ENCODE data around the gene KLK5. TPM values are rescaled to one million over a fixed set of nuclear protein-coding genes. Genes with fewer than 3 reads are reported as not detected.
"Not testable (repeated sequence)": the region's sequence is repeated elsewhere in the genome, so short reads cannot be mapped to it uniquely, and the experiment has no call there.

The KLK5 gene
- polyA plus RNA-seq, 4 donors = 1.0 to 3.5 (median 1.8) TPM

DNA sequence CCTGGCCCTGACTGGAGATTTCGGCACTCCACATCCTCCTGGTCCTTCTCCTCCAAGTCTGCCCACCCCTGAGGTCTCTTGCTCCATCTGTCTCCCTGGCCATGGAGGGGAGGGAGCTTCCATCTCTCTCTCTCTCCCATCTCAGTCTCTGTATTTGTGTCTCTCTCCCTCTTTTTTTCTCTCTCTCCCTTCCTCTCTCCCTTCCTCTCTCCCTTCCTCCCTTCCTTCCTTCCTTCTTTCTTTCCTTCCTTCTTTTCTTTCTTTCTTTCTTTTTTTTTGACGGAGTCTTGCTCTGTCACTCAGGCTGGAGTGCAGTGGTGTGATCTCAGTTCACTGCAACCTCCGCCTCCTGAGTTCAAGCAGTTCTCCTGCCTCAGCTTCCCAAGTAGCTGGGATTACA, 17.0 kb upstream of the KLK5 start:
- not testable (repeated sequence) for DNase-seq (ENCODE audit: low read depth in 4 of 4, low spot score in 3 of 4)

DNA sequence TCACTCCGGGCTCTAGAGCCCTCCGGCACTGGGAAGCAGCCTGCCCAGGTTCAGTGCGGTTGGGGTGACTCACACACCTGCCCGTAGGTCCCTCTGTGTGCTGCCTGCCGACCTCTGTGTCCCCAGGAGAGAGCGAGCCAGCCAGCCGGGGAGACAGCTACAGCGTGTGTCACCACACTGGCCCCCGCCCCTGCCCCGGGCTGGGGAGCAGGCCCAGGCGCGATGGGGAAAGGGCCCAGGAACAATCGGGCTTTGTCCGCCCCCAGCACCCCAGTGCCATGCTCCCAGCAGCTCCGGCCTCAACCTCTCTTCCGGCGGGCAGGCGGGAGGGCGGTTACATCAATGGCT, 16.5 kb upstream of the KLK5 start, which contains the start of gene KLK6:
TSS of gene KLK6 (minus strand) at position 179 of the 348 bp plus-strand sequence. CDS start 1,487 bp downstream, outside the sequence.
- no peak for DNase-seq (ENCODE audit: low read depth in 4 of 4, low spot score in 3 of 4)

DNA sequence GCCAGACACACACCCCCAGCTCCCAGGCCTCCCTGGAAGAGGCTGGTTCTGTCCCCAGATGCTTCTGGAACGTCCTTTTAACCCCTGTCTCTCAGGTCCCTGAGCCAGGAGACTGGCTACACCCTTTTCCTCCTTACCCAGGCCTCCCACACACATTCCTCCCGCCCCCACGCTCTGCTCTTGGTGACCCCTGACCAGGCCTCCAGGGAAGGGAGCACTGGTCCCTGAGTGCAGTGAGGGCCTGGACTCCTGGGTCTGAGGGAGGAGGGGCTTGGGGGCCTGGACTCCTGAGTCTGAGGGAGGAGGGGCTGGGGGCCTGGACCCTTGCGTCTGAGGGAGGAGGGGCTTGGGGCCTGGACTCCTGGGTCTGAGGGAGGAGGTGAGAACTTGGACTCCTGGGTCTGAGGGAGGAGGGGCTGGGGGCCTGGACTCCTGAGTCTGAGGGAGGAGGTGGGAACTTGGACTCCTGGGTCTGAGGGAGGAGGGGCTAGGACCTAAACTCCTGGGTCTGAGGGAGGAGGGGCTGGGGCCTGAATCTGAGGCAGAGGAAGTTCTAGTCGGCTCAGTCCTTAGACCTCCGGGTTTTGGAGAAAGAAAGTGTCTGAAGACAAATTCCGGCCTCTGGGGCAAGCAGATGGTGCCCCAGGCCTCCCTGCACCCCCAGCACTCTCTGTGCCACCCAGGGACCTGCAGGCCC, 16.0 kb upstream of the KLK5 start:
- no peak for DNase-seq (ENCODE audit: low read depth in 4 of 4, low spot score in 3 of 4)

DNA sequence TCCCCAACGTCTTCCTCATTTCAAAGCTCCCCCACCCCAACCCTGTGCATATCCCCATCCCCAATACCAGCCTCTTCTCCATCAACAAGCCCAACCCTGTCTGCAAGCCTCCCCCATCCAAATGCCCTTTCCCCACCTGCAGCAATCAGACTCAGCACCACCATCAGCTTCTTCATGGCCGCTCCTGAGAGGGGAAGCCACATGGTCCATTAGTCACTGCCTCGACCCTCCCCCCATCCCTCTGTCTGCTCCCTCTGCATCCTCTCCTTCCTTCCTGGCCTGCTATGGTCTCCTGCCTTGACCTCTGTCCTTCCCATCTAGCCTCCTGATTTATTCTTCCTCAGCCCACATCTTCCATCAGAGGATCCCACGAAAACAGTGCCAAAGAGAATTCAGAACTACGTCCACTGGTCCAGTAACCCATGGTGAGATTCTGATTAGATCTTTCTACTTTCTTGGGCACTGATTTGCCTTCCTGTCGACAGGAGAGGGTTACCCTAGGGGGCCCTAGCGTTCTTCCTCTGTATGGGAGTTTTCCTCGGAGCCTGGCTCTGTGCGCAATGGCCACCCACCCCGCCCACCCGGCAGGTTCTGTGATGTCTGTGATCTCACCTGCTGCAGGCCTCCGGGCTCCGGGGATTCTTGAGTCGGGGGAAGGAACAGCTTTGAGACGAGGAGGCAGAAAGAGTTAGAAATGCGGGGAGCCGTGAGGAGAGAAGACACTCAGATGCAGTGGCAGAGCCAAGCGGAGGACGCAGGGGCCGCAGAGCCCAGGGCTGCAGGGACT, 15.3 kb upstream of the KLK5 start:
- no peak for DNase-seq (ENCODE audit: low read depth in 4 of 4, low spot score in 3 of 4)

DNA sequence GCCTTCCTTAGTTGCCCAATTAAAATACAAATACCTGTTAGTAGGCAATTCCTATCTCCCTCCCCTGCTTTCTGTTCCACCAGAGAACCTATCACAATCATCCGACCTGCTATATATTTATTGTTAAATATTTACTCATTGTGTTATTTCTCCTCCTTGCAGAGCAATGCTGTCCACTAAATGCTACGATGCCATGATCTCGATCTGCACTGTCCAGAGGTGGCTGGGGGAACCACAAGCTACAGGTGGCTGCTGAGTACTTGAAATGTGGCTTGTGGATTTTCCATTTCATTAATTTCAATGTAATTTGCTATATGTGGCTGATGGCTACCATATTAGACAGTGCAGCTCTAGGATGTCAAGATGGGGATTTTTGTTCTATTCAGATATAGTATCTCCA, 11.4 kb upstream of the KLK5 start:
- DNase-seq (ENCODE audit: low read depth in 4 of 4, low spot score in 3 of 4) = no peak

DNA sequence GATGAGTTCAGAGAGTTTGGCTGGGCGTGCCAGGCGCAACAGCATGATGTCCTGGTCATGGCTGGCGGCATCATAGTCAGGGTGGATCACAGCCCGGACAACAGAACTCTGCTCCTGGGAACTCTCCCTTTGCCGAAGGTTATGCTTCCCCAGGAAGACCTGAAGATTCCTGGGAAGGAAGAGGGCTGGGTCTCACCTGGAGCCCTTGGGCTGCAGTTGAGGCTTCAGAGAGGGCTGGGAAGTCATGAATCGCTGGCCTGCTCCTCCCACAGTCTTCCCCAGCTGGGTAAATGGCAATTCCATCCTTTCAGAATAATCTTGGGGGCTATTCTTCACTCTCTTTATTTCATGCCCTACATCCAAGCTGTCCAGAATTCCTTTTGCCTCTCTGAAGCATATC, 10.5 kb upstream of the KLK5 start:
- DNase-seq (ENCODE audit: low read depth in 4 of 4, low spot score in 3 of 4) = no peak

DNA sequence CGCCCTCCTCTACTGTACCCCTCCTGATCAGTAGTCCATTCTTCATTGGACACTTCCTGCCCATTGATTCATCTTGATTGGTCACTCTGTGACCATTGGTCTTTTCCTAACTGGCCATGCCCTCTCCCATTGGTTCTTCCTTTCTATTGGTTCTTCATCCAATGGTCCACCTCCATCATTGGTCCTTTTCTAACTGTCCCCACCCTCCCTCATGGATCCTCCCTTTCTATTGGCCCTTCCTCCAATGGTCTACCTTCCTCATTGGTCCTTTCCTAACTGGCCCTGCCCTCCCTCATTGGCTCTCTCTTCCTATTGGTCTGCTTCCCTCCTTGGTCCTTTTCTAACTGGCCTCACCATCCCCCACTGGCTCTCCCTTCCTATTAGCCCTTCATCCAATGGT, 9.4 kb upstream of the KLK5 start:
- DNase-seq (ENCODE audit: low read depth in 4 of 4, low spot score in 3 of 4) = no peak

DNA sequence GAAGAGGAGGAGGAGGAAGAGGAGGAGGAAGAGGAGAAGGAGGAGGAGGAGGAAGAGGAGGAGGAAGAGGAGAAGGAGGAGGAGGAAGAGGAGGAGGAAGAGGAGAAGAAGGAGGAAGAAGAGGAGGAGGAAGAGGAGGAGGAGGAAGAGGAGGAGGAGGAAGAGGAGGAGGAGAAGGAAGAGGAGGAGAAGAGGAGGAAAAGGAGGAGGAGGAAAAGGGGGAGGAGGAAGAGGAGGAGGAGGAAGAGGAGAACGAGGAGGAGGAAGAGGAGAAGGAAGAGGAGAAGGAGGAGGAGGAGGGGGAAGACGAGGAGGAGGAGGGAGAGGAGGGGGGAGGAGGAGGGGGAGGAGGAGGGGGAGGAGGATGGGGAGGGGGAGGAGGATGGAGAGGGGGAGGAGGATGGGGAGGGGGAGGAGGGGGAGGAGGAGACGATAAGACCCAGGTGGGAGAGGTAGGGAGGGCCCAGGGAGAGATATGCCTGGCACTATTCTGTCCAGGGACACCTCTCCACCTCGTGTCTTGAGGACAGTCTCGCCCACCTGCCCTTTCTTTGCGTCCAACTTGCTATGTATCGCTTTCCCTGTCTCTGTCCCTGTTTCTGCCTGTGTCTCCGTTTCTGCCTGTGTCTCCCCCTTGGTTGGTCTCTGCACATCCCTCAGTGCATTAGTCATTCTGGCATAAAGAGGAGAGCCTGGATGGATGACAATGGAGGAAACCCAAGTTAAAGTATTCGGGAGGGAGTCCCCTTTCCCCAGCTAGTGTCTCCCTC, 7.1 kb upstream of the KLK5 start:
- DNase-seq (ENCODE audit: low read depth in 4 of 4, low spot score in 3 of 4) = no peak

DNA sequence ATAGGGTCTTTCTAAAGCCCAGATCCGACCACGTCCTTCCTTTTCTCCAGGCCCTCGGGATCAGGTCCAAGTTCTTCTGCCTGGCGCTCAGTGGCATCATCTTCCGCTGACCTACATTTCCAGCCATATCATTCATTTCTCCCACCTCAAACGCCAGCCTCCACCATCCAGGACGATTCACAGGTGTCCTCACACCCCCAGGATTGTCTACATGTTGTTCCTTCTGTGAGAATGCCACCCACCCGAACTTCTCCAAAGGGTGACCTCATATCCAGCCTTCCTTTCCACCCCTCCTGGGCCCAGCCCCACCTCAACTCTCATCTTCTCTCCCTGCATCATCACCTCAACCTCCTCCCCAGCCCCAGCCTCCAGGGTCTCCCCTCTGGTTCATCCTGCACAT, 4.7 kb upstream of the KLK5 start:
- no peak for DNase-seq (ENCODE audit: low read depth in 4 of 4, low spot score in 3 of 4)

DNA sequence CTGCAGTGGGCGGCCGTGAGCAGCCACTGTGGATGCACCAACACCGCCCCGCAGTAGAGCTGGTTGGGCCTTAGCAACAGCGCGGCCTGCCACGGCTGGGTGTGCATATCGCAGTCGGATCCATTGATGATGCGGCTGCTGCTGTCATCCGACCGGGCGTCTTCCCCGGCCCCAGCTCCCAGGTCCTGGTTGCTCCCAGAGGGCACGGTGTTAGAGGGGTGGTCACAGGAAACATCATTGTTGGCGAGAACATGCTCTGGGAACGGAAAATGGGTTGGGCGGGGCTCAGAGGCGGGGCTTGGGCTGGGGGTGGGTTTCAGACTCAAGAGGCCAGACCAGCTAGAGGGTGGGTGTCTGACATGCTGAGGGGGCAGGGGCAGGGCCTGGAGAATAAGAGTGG, 3.0 kb downstream of the KLK5 start:
- no peak for DNase-seq (ENCODE audit: low read depth in 4 of 4, low spot score in 3 of 4)

DNA sequence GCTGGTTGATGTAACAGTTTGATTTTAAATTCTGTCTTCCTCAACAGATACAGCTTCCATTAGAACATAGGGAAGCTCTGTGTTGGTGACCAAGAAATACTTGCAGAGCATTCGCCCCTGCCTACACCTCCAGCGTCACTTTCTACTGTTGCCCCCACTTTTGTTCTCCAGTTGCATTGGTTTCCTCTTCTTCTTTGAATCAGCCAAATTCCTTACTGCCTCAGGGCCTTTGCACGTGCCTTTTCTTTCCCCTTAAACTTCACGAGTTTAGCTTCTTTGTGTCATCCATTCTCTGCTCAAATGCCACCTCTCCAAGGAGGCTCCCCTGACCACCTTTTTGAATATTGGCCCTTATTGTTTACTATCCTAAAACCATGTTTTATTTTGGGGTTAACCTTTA, 5.7 kb downstream of the KLK5 start:
- DNase-seq (ENCODE audit: low read depth in 4 of 4, low spot score in 3 of 4) = no peak

DNA sequence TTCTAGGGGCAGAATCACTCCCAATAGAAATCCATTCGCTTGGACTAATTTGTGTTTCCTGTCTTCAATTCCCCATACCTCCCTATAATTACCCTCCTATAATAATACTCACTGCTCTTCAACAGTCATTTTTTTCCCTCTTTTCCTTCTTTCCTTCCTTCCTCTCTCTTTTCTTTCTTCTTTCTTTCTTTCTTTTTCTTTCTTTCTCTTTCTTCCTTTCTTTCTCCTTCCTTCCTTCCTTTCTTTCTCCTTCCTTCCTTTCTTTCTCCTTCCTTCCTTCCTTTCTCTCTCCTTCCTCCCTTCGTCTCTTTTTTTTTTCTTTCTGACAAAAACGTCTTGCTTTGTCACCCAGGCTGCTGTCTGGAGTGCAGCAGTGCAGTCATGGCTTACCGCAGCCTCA, 8.0 kb downstream of the KLK5 start:
- DNase-seq (ENCODE audit: low read depth in 4 of 4, low spot score in 3 of 4) = no peak

DNA sequence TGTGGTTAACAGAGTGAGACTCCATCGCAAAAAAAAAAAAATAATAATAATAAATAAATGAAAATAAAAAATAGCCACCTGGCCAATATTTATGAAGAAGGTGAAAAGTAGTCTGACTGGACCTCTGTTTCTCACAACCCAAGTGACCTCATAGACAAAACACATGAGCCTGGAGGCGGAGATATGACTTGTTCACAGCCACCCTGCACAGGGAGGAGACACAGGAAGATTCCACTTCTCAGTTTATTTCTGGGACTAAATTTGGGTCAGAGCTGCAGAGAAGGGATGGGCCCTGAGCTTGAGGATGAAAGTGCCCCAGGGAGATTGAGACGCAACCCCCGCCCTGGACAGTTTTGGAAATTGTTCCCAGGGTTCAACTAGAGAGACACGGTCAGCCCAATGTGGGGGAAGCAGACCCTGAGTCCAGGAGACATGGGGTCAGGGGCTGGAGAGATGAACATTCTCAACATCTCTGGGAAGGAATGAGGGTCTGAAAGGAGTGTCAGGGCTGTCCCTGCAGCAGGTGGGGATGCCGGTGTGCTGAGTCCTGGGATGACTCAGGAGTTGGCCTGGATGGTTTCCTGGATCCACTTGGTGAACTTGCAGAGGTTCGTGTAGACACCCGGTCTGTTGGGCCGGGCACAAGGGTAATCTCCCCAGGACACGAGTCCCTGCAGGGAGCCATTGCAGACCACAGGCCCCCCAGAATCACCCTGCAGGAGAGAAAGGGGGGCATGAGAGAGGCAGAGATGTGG, 9.6 kb downstream of the KLK5 start:
- no peak for DNase-seq (ENCODE audit: low read depth in 4 of 4, low spot score in 3 of 4)

DNA sequence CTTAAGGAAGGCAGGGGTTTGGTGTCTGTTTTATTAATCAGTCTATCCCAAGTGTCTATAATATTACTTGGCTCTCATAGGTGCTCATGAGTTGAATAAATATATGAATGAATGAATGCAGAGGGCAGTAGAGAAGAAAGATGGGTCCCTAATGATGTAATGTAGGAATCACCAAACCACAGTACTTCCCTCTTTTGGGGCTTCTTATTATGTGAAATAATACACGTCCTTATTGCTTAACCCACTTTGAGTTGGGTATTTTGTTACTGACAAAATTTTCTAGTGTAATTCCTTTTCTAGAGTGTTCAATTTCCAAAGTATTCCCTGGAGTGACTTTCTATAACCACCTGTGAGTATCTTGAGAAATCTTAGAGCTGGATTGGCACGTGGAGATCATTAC, 13.2 kb downstream of the KLK5 start:
- DNase-seq (ENCODE audit: low read depth in 4 of 4, low spot score in 3 of 4) = no peak

DNA sequence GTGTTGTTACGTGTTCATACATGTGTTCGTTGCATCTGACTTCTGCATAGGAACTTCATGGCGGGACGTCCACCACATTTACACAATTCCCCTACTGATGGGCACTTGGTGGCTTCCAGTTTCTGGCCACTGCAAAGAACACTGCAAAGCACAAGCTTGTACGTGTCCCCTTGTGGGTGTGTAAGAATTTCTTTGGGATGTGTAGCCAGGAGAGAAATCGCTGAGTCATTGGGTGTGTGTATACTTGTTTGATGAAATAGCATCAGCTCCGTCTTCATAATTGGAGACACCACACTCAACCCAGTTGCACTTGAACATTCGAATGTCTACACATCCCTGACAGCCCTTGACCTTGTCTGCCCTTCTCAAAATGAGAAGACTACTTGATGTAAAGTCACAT, 19.2 kb downstream of the KLK5 start:
- no peak for DNase-seq (ENCODE audit: low read depth in 4 of 4, low spot score in 3 of 4)

DNA sequence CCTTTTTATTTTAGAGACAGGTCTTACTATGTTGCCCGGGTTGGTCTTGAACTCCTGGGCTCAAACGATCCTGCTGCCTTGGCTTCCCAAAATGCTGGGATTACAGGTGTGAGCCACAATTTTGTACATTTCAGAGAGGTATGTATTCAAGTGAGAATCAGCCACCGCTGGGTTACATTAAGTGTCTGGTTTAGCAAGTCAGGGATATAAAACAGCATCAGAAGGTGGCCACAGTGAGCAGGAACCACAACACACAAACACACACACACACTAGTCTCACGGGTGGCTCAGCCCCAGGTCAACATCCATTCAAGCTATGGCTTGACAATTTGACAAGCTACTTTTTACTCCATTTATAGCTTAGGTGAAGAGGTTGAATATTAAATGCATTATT, 20.2 kb downstream of the KLK5 start:
- DNase-seq (ENCODE audit: low read depth in 4 of 4, low spot score in 3 of 4) = no peak

DNA sequence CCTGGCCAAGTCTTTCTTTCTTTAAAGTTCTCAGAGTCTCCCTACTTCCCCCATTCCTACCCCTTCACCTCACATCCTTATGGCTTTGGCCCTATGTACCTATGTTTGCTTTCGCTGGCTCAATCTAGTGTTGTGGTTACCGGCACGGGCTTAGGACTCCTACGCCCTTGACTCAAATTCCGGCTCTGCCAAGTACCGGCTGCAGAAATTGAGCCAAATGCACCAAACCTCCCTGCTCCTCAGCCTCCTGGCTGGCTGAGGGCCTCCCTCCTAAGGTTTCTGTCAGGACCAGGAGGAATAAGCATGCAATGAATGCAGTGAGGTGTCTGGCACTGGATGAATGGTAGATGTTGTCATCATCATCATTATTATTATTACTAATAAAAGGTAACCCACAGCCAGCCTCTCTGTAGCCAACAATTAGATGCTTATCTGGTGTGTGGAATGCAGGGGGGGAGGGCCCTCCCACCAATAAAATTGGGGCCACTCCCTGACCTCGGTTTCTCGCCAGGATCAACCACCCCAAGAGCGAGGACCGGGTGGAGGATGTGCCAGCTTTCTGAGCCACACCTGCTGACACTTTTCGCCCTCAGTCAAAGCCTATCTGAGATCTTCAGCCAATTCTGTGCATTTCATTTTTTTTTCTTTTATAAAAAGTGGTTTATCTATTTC, 20.7 kb downstream of the KLK5 start:
- no peak for DNase-seq (ENCODE audit: low read depth in 4 of 4, low spot score in 3 of 4)

DNA sequence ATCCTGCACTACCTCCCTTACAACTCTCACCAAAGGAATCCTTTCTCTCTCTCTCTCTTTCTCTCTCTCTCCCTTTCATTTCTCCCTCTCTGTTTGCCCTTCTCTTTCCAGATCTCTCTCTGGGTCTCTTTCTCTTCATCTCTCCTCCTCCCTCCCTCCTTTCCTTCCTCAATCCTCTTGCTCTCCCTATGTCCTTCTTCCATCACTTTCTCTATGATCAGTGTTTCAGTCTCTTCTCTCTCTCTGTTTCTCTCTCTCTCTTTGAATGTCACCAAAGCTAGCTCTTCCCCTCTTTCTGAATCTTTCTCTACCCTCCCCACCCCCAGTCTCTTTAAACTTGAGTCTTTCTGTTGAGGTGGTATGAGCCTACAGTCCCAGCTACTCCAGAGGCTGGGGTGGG, 21.8 kb downstream of the KLK5 start:
- DNase-seq (ENCODE audit: low read depth in 4 of 4, low spot score in 3 of 4) = no peak

DNA sequence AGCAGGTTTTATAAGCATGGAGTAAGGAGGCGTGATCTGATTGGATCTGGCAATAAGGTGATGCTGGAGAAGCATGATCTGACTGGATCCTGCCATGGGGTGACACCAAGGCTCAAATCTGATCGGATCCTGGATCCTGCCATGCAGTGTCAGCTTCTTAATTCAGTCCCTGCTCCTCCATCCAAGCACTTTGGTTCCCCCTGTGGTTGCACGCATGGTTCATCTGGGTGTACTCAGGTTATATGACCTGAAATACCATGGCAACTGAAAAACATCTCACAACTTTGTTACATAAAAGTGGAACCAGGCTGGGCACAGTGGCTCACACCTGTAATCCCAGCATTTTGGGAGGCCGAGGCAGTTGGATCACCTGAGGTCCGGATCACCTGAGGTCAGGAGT, 24.0 kb downstream of the KLK5 start:
- DNase-seq (ENCODE audit: low read depth in 4 of 4, low spot score in 3 of 4) = no peak

DNA sequence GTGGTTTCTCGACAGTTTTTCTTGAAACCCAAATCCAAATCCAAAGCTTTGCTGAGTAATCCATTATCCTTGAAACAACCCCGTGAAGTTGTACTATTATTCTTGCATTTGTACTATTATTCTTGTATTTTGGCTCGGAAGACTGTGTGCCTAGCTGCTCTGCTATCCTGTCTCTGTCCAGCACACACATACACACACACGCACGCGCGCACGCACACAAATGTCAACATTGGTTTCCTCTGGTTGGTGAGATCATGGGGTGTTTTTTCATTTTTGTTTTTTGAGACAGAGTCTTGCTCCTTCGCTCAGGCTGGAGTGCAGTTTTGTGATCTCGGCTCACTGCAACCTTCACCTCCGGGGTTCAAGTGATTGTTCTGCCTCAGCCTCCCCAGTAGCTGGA, 26.7 kb downstream of the KLK5 start:
- no peak for DNase-seq (ENCODE audit: low read depth in 4 of 4, low spot score in 3 of 4)

All from left renal pelvis (tissue), 4 donors.